HCT116 (cell line): ENCODE data around the gene AP4M1. TPM values are rescaled to one million over a fixed set of nuclear protein-coding genes. Genes with fewer than 3 reads are reported as not detected.

Experiments
- ATAC-seq: fragments of 200-7000 bp; cut with Tn5 transposase; 2 replicates; pipeline ENCODE4 v1.9.1; 2020; ENCODE audit warnings: mild to moderate bottlenecking, moderate library complexity
- BruUV-seq: library from RNA; stranded (reverse); fragments of 400-500 nt; replicated peaks from 2 replicates; lab custom pipeline; 2021; lab: Mats Ljungman, UMichigan
- CTCF ChIA-PET: fragments of 300-600 bp; sonication (Branson Sonifier 250); formaldehyde crosslinking; loops from one replicate; lab custom pipeline; 2021; ENCODE audit warnings: antibody characterized with exemption; lab: Charles Lee
- POLR2A ChIA-PET: fragments of 300-600, 350-600 bp; sonication (Branson Sonifier 250); formaldehyde crosslinking; loops from one replicate; lab custom pipeline; 2021; ENCODE audit warnings: antibody characterized with exemption; lab: Charles Lee
- RAD21 ChIA-PET, 2 experiments: fragments of 300-600 bp; sonication (Branson Sonifier 250); formaldehyde crosslinking; loops; one replicate each; lab custom pipeline; 2023; ENCODE audit warnings: low total read pairs in 2 of 2; ENCODE audit not compliant: uncharacterized antibody in 2 of 2, unreplicated experiment in 2 of 2, low non-redundant PET in 1 of 2; lab: Charles Lee
- DNase-seq: peaks from one replicate; pipeline ENCODE4 v3.0.0-alpha.2; 2010; ENCODE audit warnings: low read depth, low spot score
- H2AFZ ChIP-seq: fragments of 200-600 bp; shearing (Covaris generic), sonication (generic); 2 replicates; pipeline ENCODE4 v1.6.1; 2017; ENCODE audit warnings: low read depth, mixed run types, mixed read lengths, antibody characterized with exemption, low read length; ENCODE audit not compliant: poor library complexity, severe bottlenecking
- H3K27ac ChIP-seq: 2 replicates; pipeline ENCODE4 v1.5.1; 2012; ENCODE audit warnings: low read depth, low read length
- H3K27me3 ChIP-seq: fragments of 200-600 bp; sonication (generic); 2 replicates; pipeline ENCODE4 v1.6.1; 2016; ENCODE audit warnings: mixed run types, low read length, mixed read lengths; ENCODE audit not compliant: insufficient read depth
- H3K36me3 ChIP-seq, 2 experiments: fragments of 200-500 bp in 1 of 2; fragments of 200-600 bp in 1 of 2; sonication (Bioruptor generic) in 1 of 2; sonication (generic) in 1 of 2; 2 replicates each; pipeline versions ENCODE4 v1.5.1 to v1.6.1; 2014 to 2016; ENCODE audit warnings: low read length in 2 of 2, inconsistent platforms in 1 of 2, mixed read lengths in 1 of 2, mixed run types in 1 of 2; ENCODE audit not compliant: insufficient read depth in 2 of 2, control insufficient read depth in 1 of 2
- H3K4me1 ChIP-seq, 2 experiments: fragments of 200-600 bp in 1 of 2; sonication (generic) in 1 of 2; 2 replicates each; pipeline versions ENCODE4 v1.5.1 to v1.6.1; 2012 to 2017; ENCODE audit warnings: low read length in 2 of 2, inconsistent platforms in 1 of 2, mild to moderate bottlenecking in 1 of 2, mixed read lengths in 1 of 2, mixed run types in 1 of 2, moderate library complexity in 1 of 2; ENCODE audit not compliant: insufficient read depth in 2 of 2, control insufficient read depth in 1 of 2
- H3K4me2 ChIP-seq: fragments of 200-600 bp; sonication (generic); 2 replicates; pipeline ENCODE4 v1.6.1; 2017; ENCODE audit warnings: mixed run types, low read length, mixed read lengths
- H3K4me3 ChIP-seq, 2 experiments: fragments of 200-600 bp in 1 of 2; sonication (generic) in 1 of 2; replicated peaks in 1 of 2; 2 replicates each; pipeline ENCODE4 v1.5.1; 2011 to 2016; ENCODE audit warnings: low read length in 2 of 2, control low read depth in 1 of 2, low read depth in 1 of 2, mild to moderate bottlenecking in 1 of 2, mixed read lengths in 1 of 2, mixed run types in 1 of 2
- H3K79me2 ChIP-seq: fragments of 200-600 bp; sonication (generic); 2 replicates; pipeline ENCODE4 v1.6.1; 2017; ENCODE audit warnings: mild to moderate bottlenecking, mixed run types, low read length, moderate library complexity, mixed read lengths; ENCODE audit not compliant: insufficient read depth
- H3K9ac ChIP-seq: fragments of 200-600 bp; sonication (generic); 2 replicates; pipeline ENCODE4 v1.6.1; 2016; ENCODE audit warnings: low read length, mixed read lengths
- H3K9me2 ChIP-seq: fragments of 200-600 bp; sonication (generic), shearing (Covaris generic); 2 replicates; pipeline ENCODE4 v1.6.1; 2017; ENCODE audit warnings: mixed run types, mild to moderate bottlenecking, moderate library complexity; ENCODE audit not compliant: insufficient read depth
- H3K9me3 ChIP-seq, 2 experiments: fragments of 200-500 bp in 1 of 2; fragments of 200-600 bp in 1 of 2; sonication (Bioruptor generic) in 1 of 2; sonication (generic) in 1 of 2; 2 replicates each; pipeline ENCODE4 v1.6.1; 2014 to 2017; ENCODE audit warnings: low read length in 2 of 2, mixed read lengths in 2 of 2, inconsistent platforms in 1 of 2, low read depth in 1 of 2, mild to moderate bottlenecking in 1 of 2, mixed run types in 1 of 2, moderate library complexity in 1 of 2; ENCODE audit not compliant: control insufficient read depth in 1 of 2, insufficient read depth in 1 of 2
- H4K20me1 ChIP-seq: fragments of 200-600 bp; sonication (generic), shearing (Covaris generic); 2 replicates; pipeline ENCODE4 v1.6.1; 2017; ENCODE audit warnings: mixed run types, mild to moderate bottlenecking, moderate library complexity; ENCODE audit not compliant: insufficient read depth
- CEBPB ChIP-seq: IDR thresholded peaks from 2 replicates; pipeline ENCODE4 v1.6.1; 2012; ENCODE audit warnings: low read depth
- EZH2 ChIP-seq: fragments of 200-600 bp; sonication (generic); IDR thresholded peaks from 2 replicates; pipeline ENCODE4 v1.6.1; 2017; ENCODE audit warnings: antibody characterized with exemption, mixed run types
- JUND ChIP-seq: IDR thresholded peaks from 2 replicates; pipeline ENCODE4 v1.6.1; 2012
- POLR2AphosphoS5 ChIP-seq: IDR thresholded peaks from 2 replicates; pipeline ENCODE4 v1.6.1; 2011; ENCODE audit warnings: mild to moderate bottlenecking, low read depth, low read length, moderate library complexity
- RAD21 ChIP-seq: IDR thresholded peaks from 2 replicates; pipeline ENCODE4 v1.6.1; 2012; ENCODE audit warnings: low read depth, mild to moderate bottlenecking
- SP1 ChIP-seq: IDR thresholded peaks from 2 replicates; pipeline ENCODE4 v1.6.1; 2012; ENCODE audit warnings: low read depth
- SRF ChIP-seq: IDR thresholded peaks from 2 replicates; pipeline ENCODE4 v1.6.1; 2012; ENCODE audit warnings: low read depth
- TCF7L2 ChIP-seq: IDR thresholded peaks from 2 replicates; pipeline ENCODE4 v1.7.0; 2011; ENCODE audit warnings: borderline replicate concordance, inconsistent platforms; ENCODE audit not compliant: insufficient read depth, insufficient read length; ENCODE audit errors: extremely low read depth
- YY1 ChIP-seq: IDR thresholded peaks from 2 replicates; pipeline ENCODE4 v1.6.1; 2011; ENCODE audit warnings: low read length, low read depth, moderate library complexity, mild to moderate bottlenecking; ENCODE audit not compliant: insufficient replicate concordance; ENCODE audit errors: extremely low read depth
- intact Hi-C: fragments of 100-400 bp; cut with micrococcal nuclease; formaldehyde crosslinking; loops from 2 replicates; pipeline ENCODE4 v1.10.0; 2022
- total RNA-seq: library from RNA; stranded (reverse); gene quantifications from one replicate; pipeline ENCODE4 v1.2.1, GENCODE V29; 2021; ENCODE audit not compliant: unreplicated experiment
- TF ChIP-seq, protein P1 (sequence below): IDR thresholded peaks from 2 replicates; pipeline ENCODE4 v1.6.1; 2012
- TF ChIP-seq, protein P2 (sequence below), 3 experiments: fragments of 200-600 bp in 1 of 3; sonication (generic) in 1 of 3; IDR thresholded peaks in 2 of 3; conservative IDR thresholded peaks in 1 of 3; 2 replicates each; pipeline ENCODE4 v1.5.1; 2012 to 2017; ENCODE audit warnings: low read depth in 2 of 3, low read length in 2 of 3, antibody characterized with exemption in 1 of 3, borderline replicate concordance in 1 of 3, control low read depth in 1 of 3, mild to moderate bottlenecking in 1 of 3, mixed read lengths in 1 of 3, mixed run types in 1 of 3, moderate library complexity in 1 of 3; ENCODE audit not compliant: insufficient read depth in 1 of 3

The AP4M1 gene
- total RNA-seq, 1 experiment from 2014 or later: 20.0 TPM

- Histone ChIP-seq H3K27ac (no peak overlapping the region), H3K9me3 (no peaks in the 10 kb centered on the region), H3K4me1 (peaks cover 10 to 16% of the 10 kb centered on the region in 2 experiments; a peak in 2 of 4 replicates), H3K4me2 (no peak overlapping the region), H3K9ac (no peak overlapping the region), H2AFZ (no peak overlapping the region), H3K27me3 (no peaks in the 10 kb centered on the region)
- POLR2A ChIA-PET: no interaction called here
- DNase-seq (peak; percentile 57), ATAC-seq (peak; percentile 68)
- BruUV-seq: no TSS peak
- intact Hi-C loops: loop anchor here (1.0 to 2.0 kb wide), 2 partner anchors 59 to 140 kb away; no protein-coding TSS in a partner anchor
- TF ChIP-seq TCF7L2 (no peak), EZH2 (no peak), RAD21 (peak; percentile 79), CEBPB (no peak), YY1 (no peak), JUND (no peak), POLR2AphosphoS5 (no peak), SRF (no peak), SP1 (no peak)
- TF ChIP-seq, protein P1, sequence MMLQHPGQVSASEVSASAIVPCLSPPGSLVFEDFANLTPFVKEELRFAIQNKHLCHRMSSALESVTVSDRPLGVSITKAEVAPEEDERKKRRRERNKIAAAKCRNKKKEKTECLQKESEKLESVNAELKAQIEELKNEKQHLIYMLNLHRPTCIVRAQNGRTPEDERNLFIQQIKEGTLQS: no peak
- TF ChIP-seq, protein P2, sequence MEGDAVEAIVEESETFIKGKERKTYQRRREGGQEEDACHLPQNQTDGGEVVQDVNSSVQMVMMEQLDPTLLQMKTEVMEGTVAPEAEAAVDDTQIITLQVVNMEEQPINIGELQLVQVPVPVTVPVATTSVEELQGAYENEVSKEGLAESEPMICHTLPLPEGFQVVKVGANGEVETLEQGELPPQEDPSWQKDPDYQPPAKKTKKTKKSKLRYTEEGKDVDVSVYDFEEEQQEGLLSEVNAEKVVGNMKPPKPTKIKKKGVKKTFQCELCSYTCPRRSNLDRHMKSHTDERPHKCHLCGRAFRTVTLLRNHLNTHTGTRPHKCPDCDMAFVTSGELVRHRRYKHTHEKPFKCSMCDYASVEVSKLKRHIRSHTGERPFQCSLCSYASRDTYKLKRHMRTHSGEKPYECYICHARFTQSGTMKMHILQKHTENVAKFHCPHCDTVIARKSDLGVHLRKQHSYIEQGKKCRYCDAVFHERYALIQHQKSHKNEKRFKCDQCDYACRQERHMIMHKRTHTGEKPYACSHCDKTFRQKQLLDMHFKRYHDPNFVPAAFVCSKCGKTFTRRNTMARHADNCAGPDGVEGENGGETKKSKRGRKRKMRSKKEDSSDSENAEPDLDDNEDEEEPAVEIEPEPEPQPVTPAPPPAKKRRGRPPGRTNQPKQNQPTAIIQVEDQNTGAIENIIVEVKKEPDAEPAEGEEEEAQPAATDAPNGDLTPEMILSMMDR (IDR thresholded peaks at IDR 0.05 in 2 of 3, conservative IDR thresholded peaks at IDR 0.05 in 1 of 3; ENCODE audit: borderline replicate concordance in 1 of 3, insufficient read depth in 1 of 3, low read depth in 2 of 3, low read length in 2 of 3): peak; percentile 17 to 58 (median 38); a peak in 4 of 6 replicates
- TF ChIP-seq, all 23 proteins: peak for 2
- Histone ChIP-seq H4K20me1 (no peaks in the 10 kb centered on the region), H3K79me2 (peaks cover 14% of the 10 kb centered on the region), H3K9me2 (no peaks in the 10 kb centered on the region), H3K4me3 (no peak overlapping the region), H3K36me3 (peaks cover 9 to 15% of the 10 kb centered on the region in 2 experiments; a peak in 3 of 4 replicates)
- CTCF ChIA-PET: interaction anchor here (1.2 to 1.9 kb wide), 4 partner anchors 59 to 528 kb away, joined by 4 to 14 read pairs (median 6); no protein-coding TSS in a partner anchor
- RAD21 ChIA-PET: interaction anchor here (0.6 to 1.3 kb wide), 4 partner anchors 59 to 140 kb away, joined by 3 to 5 read pairs (median 3); partner anchors contain the start of gene GPC2 (in 1 of the 2)
Observed at GRCh38 chr7:100053215-100053614, 48.2 kb upstream of the AP4M1 start.
